Brain pericyte (primary cell): ENCODE data around the gene SH3YL1.

Experiments used
- DNase-seq: peaks from one replicate; pipeline ENCODE4 v3.0.0-alpha.2; 2012; ENCODE audit warnings: low read depth, low spot score

Gene SH3YL1

DNA sequence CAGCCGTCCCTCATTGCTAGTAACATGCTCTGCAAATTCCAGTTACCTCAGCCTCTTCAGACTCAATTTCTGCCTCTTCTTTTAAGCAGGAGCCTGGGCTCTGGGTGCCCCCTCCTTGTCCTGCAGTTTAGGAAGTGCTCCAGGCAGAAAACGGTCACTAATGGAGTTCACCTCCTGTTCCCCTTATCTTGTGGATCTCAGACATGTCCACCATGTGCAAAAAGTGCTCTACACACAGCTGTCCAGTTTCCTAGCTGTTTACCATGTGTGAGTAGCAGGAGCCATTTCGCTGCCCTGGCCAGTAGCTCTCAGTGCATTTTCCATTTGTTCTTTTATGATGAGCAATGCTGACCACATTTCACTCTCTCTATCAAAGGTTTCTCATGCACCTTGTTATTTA is 4.9 kb downstream of the SH3YL1 start:
- DNase-seq = no peak

DNA sequence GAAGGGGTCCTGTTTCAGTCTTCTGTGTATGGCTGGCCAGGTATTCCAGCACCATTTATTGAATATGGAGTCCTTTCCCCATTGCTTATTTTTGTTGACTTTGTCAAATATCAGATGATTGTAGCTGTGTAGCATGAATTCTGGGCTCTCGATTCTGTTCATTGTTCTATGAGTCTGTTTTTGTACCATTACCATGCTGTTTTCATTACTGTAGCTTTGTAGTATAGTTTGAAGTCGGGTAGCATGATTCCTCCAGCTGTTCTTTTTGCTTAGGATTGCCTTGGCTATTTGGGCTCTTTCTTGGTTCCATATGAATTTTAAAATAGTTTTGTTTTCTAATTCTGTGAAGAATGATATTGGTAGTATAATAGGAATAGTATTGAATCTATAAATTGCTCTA is 6.0 kb downstream of the SH3YL1 start:
- no peak for DNase-seq

- DNase-seq = no peak
Observed at GRCh38 chr2:257429-257828, 6.4 kb downstream of the SH3YL1 start.

DNA sequence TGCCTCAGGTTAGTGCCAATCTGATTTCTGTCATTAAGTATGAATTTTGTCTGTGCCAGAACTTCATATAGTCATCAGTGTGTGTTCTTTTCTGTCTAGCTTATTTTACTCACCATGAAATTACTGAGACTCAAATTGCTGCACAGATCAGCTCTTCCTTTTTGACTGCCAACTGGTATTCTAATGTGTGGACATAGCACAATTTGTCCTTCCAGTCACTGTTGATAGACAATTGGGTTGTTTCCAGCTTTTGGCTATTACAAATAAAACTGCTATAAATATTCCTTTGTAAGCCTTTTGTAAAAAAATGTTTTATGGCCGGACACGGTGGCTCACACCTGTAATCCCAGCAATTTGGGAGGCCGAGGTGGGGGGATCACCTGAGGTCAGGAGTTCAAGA is 7.7 kb downstream of the SH3YL1 start:
- DNase-seq = no peak

DNA sequence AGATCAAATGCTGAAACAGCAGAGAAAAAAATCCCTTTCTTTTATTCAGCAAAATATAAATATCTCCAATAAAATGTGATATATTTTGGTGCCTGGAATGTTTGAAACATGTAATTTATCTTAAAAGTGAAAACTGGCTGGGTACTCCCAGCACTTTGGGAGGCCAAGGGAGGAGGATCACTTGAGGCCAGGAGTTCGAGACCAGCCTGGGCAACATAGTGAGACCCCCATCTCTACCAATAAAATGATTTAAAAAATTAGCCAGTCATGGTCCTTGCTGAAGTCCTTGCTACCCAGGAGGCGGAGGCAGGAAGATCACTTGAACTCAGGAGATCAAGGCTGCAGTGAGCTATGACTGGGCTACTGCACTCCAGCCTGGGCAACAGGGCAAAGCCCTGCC is 8.6 kb downstream of the SH3YL1 start:
- DNase-seq = no peak

DNA sequence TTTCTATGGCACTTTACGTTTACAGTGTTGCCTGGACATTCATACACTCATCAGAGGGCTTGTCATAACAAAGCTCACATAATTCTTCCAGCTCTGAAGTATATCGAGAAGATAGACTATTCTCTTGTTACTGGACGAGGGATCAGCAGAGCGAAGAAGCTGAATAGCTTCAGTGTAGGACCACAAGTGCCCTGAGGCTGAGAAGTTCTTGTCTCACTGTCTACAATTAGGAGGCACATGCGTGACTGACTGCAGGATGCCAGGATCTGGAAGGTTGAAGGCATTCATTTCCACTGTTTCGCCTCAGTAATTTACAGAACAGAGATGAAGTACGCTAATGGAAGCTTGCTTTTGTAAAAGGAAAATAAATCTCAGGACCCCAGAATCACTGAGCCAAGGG is 9.6 kb downstream of the SH3YL1 start:
- DNase-seq = no peak

GRCh38 chr2:253202-253638 is 10.6 kb downstream of the SH3YL1 start:
- no peak for DNase-seq

DNA sequence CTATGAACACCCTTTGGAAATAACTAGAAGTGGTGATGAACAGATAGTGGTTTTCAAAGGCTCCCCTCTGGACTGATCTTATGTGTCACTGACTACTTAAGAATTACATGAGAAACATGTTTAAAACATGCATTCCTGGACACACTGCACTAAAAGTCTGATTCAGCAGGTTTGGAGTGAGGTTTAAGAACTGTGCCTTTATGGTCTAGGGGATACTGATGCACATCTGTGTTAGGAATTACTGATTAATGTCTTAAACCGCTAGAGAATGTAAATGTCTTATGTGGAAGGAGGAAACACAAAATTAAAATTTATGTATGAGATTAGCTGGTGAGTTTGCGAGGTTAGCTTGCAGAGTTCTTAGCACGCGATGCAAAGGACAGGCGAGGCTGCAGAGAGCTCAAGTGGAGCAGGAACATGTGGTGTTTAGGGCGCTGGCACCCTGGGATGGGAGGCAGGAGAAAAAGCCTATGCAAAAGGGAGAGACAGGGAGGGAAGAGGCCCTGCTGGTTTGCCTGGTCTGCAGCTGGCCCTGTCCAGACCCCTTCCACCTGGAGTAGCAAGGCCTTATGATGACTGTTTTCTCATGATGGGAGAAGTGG is 11.7 kb downstream of the SH3YL1 start:
- DNase-seq = no peak

GRCh38 chr2:249538-250042 is 14.2 kb downstream of the SH3YL1 start:
- DNase-seq = no peak

- DNase-seq = no peak
Observed at GRCh38 chr2:248724-249123, 15.1 kb downstream of the SH3YL1 start.

GRCh38 chr2:246489-247144 is 17.2 kb downstream of the SH3YL1 start:
- DNase-seq = no peak

- no peak for DNase-seq
Observed at GRCh38 chr2:244547-244946, 19.3 kb downstream of the SH3YL1 start.

- no peak for DNase-seq
Observed at GRCh38 chr2:238869-239268, 25.0 kb downstream of the SH3YL1 start.

DNA sequence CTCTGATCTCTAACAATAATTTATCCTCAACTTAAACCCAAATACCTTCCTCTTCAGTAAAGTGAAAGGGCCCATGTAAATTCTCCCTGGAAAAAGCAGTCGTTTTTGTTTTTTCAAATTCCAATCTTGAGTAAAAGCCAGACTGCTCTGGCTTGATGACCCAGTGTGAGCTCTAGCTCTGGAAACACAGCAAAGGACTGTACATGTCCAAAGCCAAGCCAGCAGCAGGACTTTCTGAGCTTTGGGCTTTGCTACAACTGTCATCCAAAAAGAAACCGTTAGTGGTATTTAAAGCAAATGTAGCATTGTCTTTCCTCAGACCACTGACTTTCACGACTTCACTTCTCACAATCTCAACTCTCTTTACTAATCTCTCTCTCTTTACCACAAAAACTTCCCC is 25.4 kb downstream of the SH3YL1 start:
- no peak for DNase-seq

DNA sequence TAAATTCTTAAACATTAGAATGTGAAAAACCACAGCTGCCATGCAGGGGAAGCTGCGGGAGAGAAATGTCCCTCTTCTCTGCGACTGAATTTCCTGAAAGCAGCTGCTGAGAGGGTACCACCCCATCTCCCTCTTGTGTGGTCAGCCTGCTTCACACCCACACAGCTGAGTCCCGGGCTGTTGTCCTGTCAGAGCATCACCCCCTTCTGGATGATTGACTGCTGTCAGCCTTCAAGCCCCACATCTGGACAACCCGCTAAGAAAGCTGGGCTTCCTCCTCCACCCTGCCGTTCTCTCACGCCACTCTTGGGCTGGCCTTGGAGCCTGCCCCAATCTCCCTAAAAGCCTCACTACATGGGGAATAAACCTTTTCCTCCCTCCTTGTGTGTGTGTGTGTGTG is 26.0 kb downstream of the SH3YL1 start:
- no peak for DNase-seq

DNA sequence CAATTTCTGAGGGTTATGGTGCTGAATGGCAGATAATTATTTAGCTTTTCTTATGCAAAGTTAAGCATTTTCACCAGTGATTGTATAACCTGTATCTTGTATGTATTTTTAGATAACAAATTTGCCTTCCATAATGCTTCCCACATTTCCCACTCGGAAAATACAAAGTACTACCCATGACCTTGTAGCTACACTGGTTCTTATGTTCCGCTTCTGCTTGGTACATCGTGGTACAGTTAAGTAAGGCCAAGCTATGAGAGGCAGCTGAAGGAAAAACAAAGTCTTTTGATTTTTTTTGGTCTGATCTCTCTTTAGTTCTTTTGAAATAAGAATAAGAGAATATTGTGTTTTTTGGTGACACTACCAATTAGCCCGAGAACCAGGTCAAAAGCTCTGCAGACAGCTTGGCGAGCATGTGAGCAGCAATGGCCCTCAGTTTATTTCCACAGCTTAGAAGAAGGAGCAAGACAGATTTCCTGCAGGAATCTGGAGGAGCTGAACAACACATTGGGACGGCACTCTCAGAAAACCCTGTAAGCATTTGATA is 26.8 kb downstream of the SH3YL1 start:
- no peak for DNase-seq

DNA sequence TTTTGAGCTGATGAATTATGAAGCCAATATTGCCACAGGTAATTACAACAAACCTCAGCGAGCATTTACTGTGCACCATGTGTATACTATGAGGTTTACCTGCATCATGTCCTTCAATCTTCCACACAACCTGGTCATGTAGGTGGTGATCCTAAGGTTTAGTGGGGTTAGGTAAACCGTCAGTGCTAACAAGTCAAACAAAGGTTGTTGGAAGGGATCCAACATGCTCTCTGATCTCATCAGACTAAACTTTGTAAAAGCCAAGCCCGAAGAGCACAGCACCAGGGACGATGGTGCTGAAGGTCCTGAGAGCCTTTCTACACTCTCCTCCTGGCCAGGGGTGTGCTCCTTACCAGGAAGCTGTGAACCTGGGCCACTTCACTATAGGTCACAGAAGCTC is 29.4 kb downstream of the SH3YL1 start:
- no peak for DNase-seq

DNA sequence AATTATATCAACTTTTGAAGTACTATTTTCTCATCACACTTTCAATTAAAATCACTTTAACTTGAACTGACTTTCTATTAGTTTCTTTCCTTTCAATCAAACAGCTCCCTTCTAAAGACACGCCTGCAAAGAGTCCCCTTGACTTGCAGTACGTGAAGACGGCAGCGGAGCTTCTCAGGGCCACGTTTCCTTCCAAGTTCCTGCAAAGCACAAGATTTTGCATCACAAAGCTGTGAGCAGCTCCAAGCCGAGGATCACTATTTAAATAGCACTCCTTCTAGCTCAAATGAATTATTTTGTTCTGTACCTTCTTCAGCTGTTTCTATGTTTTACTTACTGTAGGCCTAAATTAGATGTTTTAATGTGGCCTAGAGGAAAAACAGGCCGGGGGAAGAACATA is 30.8 kb downstream of the SH3YL1 start:
- DNase-seq = no peak

- no peak for DNase-seq
Observed at GRCh38 chr2:231521-232185, 32.2 kb downstream of the SH3YL1 start.

- DNase-seq = no peak
Observed at GRCh38 chr2:228518-229278, 35.1 kb downstream of the SH3YL1 start.

- DNase-seq = no peak
Observed at GRCh38 chr2:228115-228514, 35.7 kb downstream of the SH3YL1 start.
